ENCODE measurements around the gene OR6A2. TPM values are rescaled to one million over a fixed set of nuclear protein-coding genes. Genes with fewer than 3 reads are reported as not detected.

OR6A2 gene
- polyA plus RNA-seq, 1 experiment = not detected

DNA sequence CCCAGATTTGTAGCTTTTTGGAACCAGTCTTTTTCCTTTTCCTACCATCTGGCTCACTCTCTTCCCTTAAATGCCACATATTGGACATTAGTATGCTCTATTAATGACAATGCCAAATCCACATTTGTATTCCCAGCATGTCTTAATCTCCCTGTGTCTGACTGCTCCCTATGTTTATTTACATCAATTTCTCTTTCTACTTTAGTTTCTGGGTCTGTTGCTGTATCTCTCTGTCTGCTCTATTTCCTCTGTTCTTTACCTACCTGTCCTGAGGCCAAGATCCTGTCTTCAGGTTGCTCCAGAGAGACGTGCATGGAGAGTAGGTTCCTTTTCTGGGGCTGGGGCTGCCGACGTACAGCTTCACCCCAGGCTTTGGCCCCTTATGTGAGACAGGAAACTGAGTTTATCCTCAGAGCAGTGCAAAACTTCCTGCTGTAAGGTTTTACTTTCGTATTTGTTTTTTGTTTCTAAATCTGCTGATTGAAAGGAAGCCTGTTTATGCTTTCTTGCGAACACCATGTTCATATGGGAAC lies 53.3 kb downstream of the OR6A2 start:
- DNase-seq (ENCODE audit: low read depth) = no peak
- no peaks in the 10 kb centered on the region for H3K27me3 ChIP-seq (ENCODE audit: control insufficient read depth, insufficient read depth, low read length)
- ChIA-PET POLR2A (no interaction called here), CTCF (interaction anchor here (1.4 to 3.1 kb wide), 3 partner anchors 9 to 41 kb away, joined by 5 to 41 read pairs (median 27); no protein-coding TSS in a partner anchor)
- no peaks in the 10 kb centered on the region for H3K36me3 ChIP-seq (ENCODE audit: control insufficient read depth, insufficient read depth, low read length)
- H3K4me3 ChIP-seq (ENCODE audit: low read depth, low read length) = no peak overlapping the region
- no peak for TF ChIP-seq CTCF (IDR thresholded peaks at IDR 0.05; ENCODE audit: insufficient read depth, low read depth, low read length)

DNA sequence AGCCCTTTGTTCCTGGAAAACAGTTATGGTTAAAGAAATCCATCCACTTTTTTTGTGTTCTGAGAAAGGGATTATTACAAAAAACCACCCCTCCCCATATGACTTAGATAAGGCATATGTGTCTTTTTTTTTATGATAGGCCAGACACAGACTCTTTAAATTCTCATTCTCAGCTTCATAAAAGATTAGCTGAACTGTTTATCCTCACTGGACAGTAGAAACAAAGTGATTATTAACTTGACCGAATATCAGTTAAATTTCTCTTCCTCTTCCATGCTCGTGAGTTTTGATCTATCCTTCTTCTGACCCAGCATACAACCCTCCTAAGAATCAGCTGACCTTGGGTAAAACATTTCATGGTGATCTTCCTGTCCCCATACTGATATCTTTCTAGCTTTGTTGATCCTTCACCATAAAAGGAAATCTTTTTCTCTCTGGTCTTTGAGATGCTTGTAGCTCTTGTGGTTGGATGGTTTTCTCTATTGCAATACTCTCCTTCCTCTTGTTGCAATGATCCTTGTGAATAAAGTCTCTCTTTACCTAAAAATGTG lies 53.9 kb downstream of the OR6A2 start:
- DNase-seq (ENCODE audit: low read depth) = no peak
- H3K27me3 ChIP-seq (ENCODE audit: control insufficient read depth, insufficient read depth, low read length) = no peaks in the 10 kb centered on the region
- TF ChIP-seq CTCF (IDR thresholded peaks at IDR 0.05; ENCODE audit: insufficient read depth, low read depth, low read length) = no peak
- ChIA-PET CTCF (interaction anchor here (0.8 to 3.1 kb wide), 4 partner anchors 8 to 40 kb away, joined by 3 to 41 read pairs (median 16); no protein-coding TSS in a partner anchor), POLR2A (no interaction called here)
- no peaks in the 10 kb centered on the region for H3K36me3 ChIP-seq (ENCODE audit: control insufficient read depth, insufficient read depth, low read length)
- no peak overlapping the region for H3K4me3 ChIP-seq (ENCODE audit: low read depth, low read length)

GRCh38 chr11:6745018-6745417 lies 54.5 kb downstream of the OR6A2 start:
- Histone ChIP-seq H3K36me3 (ENCODE audit: control insufficient read depth, insufficient read depth, low read length) (no peaks in the 10 kb centered on the region), H3K27me3 (ENCODE audit: control insufficient read depth, insufficient read depth, low read length) (no peaks in the 10 kb centered on the region), H3K4me3 (ENCODE audit: low read depth, low read length) (no peak overlapping the region)
- DNase-seq (ENCODE audit: low read depth) = no peak
- ChIA-PET POLR2A (no interaction called here), CTCF (interaction anchor here (0.8 to 3.1 kb wide), 3 partner anchors 8 to 11 kb away, joined by 3 to 41 read pairs (median 27); no protein-coding TSS in a partner anchor)
- no peak for TF ChIP-seq CTCF (IDR thresholded peaks at IDR 0.05; ENCODE audit: insufficient read depth, low read depth, low read length)

- POLR2A ChIA-PET = no interaction called here
- CTCF ChIA-PET = interaction anchor here (0.6 to 11.2 kb wide), 3 partner anchors 9 to 540 kb away, joined by 3 to 110 read pairs (median 3); no protein-coding TSS in a partner anchor
- H3K27me3 ChIP-seq (ENCODE audit: control insufficient read depth, insufficient read depth, low read length) = no peaks in the 10 kb centered on the region
- H3K36me3 ChIP-seq (ENCODE audit: control insufficient read depth, insufficient read depth, low read length) = no peaks in the 10 kb centered on the region
- TF ChIP-seq CTCF (IDR thresholded peaks at IDR 0.05; ENCODE audit: insufficient read depth, low read depth, low read length) = no peak
- no peak overlapping the region for H3K4me3 ChIP-seq (ENCODE audit: low read depth, low read length)
- no peak for DNase-seq (ENCODE audit: low read depth)
Observed at GRCh38 chr11:6742260-6742659, 57.2 kb downstream of the OR6A2 start.

Other genes starting within 250 kb of the OR6A2 start
- 9.9 and 14.4 TPM in 2 replicates for gene RRP8, start 196.1 kb downstream of the OR6A2 start, polyA plus RNA-seq (2011; rRNA removed)
- 449 and 654 TPM in 2 replicates for gene ILK, start 195.9 kb downstream of the OR6A2 start, polyA plus RNA-seq (2011; rRNA removed)
- gene TAF10, start 187.5 kb downstream of the OR6A2 start, polyA plus RNA-seq (2011; rRNA removed) = 158 and 205 TPM in 2 replicates
- gene TPP1, start 180.3 kb downstream of the OR6A2 start, polyA plus RNA-seq (2011; rRNA removed) = 69.7 and 77.6 TPM in 2 replicates
- gene DCHS1, start 143.9 kb downstream of the OR6A2 start, polyA plus RNA-seq (2011; rRNA removed) = 2.5 and 7.3 TPM in 2 replicates
- 68.9 and 82.3 TPM in 2 replicates for gene MRPL17, start 116.3 kb downstream of the OR6A2 start, polyA plus RNA-seq (2011; rRNA removed)
- gene OR2AG2, start 27.7 kb downstream of the OR6A2 start, polyA plus RNA-seq (2011; rRNA removed) = 0.28 and 0.60 TPM in 2 replicates
- gene OR2AG1, start 16.7 kb downstream of the OR6A2 start, polyA plus RNA-seq (2011; rRNA removed) = not detected in 2 replicates
- gene OR10A5, start 46.0 kb upstream of the OR6A2 start, polyA plus RNA-seq (2011; rRNA removed) = not detected in 2 replicates
- gene OR10A2, start 63.4 kb upstream of the OR6A2 start, polyA plus RNA-seq (2011; rRNA removed) = not detected in 2 replicates
- gene OR10A4, start 76.9 kb upstream of the OR6A2 start, polyA plus RNA-seq (2011; rRNA removed) = not detected in 2 replicates
- gene OR2D2, start 92.8 kb upstream of the OR6A2 start, polyA plus RNA-seq (2011; rRNA removed) = 0.06 and 0.13 TPM in 2 replicates
- gene OR2D3, start 121.3 kb upstream of the OR6A2 start, polyA plus RNA-seq (2011; rRNA removed) = not detected in 2 replicates
- gene ZNF215, start 126.7 kb upstream of the OR6A2 start, polyA plus RNA-seq (2011; rRNA removed) = 3.4 and 5.6 TPM in 2 replicates
- gene ZNF214, start 220.7 kb upstream of the OR6A2 start, polyA plus RNA-seq (2011; rRNA removed) = 0.75 and 1.8 TPM in 2 replicates
- 0.01 and 0.04 TPM in 2 replicates for gene NLRP14, start 220.8 kb upstream of the OR6A2 start, polyA plus RNA-seq (2011; rRNA removed)